GM23338 (cell line): ENCODE data around the gene AGTRAP.

Source experiments
- CREB1 ChIP-seq: fragments of 250-450 bp; sonication (Bioruptor Pico); IDR thresholded peaks from 2 replicates; pipeline ENCODE4 v1.5.0; 2020; ENCODE audit warnings: low read depth, mild to moderate bottlenecking, moderate library complexity
- CTCF ChIP-seq, 2 experiments: fragments of 200-600 bp in 1 of 2; sonication (generic) in 1 of 2; conservative IDR thresholded peaks; 2 replicates each; pipeline versions ENCODE4 v1.5.1 to v1.6.1; 2016 to 2017; ENCODE audit warnings: antibody characterized with exemption in 2 of 2, low read depth in 2 of 2, mild to moderate bottlenecking in 2 of 2, moderate library complexity in 1 of 2
- EZH2 ChIP-seq: fragments of 200-600 bp; sonication (generic); IDR thresholded peaks from one replicate; pipeline ENCODE4 v1.8.0; 2017; ENCODE audit warnings: antibody characterized with exemption, mild to moderate bottlenecking, low read depth; ENCODE audit not compliant: unreplicated experiment
- EZH2phosphoT487 ChIP-seq: fragments of 200-600 bp; sonication (generic); IDR thresholded peaks from one replicate; pipeline ENCODE4 v1.8.1; 2018; ENCODE audit warnings: antibody characterized with exemption; ENCODE audit not compliant: unreplicated experiment
- JUNB ChIP-seq: IDR thresholded peaks from one replicate; pipeline ENCODE4 v1.6.1; 2016; ENCODE audit warnings: antibody characterized with exemption; ENCODE audit not compliant: unreplicated experiment
- NANOG ChIP-seq: IDR thresholded peaks from 2 replicates; pipeline ENCODE4 v1.6.1; 2016; ENCODE audit warnings: antibody characterized with exemption, borderline replicate concordance
- POLR2AphosphoS5 ChIP-seq: IDR thresholded peaks from 2 replicates; pipeline ENCODE4 v1.6.1; 2016; ENCODE audit warnings: antibody characterized with exemption, low read depth
- REST ChIP-seq: IDR thresholded peaks from one replicate; pipeline ENCODE4 v1.6.1; 2018; ENCODE audit warnings: antibody characterized with exemption; ENCODE audit not compliant: unreplicated experiment
- STAT1 ChIP-seq: IDR thresholded peaks from one replicate; pipeline ENCODE4 v1.6.1; 2016; ENCODE audit warnings: antibody characterized with exemption; ENCODE audit not compliant: unreplicated experiment
- ZNF331 ChIP-seq: fragments of 250-450 bp; sonication (Bioruptor Pico); IDR thresholded peaks from 2 replicates; pipeline ENCODE4 v1.5.0; 2020; ENCODE audit warnings: low read depth, mild to moderate bottlenecking, moderate library complexity
- TF ChIP-seq, protein P1 (sequence below): fragments of 250-450 bp; sonication (Bioruptor Pico); IDR thresholded peaks from 2 replicates; pipeline ENCODE4 v1.5.0; 2020; ENCODE audit warnings: mild to moderate bottlenecking, moderate library complexity

GRCh38 chr1:11730429-11730891 is 5.5 kb upstream of the AGTRAP start:
- no peak for TF ChIP-seq CTCF (conservative IDR thresholded peaks at IDR 0.05; ENCODE audit: low read depth in 2 of 2)
- TF ChIP-seq JUNB, result no peak
- no peak for TF ChIP-seq CREB1 (CRISPR knock-in tag)
- no peak for TF ChIP-seq REST
- TF ChIP-seq POLR2AphosphoS5, result no peak
- TF ChIP-seq EZH2phosphoT487, result no peak
- TF ChIP-seq EZH2, result no peak
- no peak for TF ChIP-seq ZNF331 (CRISPR knock-in tag)
- TF ChIP-seq STAT1, result no peak
- TF ChIP-seq, protein P1, sequence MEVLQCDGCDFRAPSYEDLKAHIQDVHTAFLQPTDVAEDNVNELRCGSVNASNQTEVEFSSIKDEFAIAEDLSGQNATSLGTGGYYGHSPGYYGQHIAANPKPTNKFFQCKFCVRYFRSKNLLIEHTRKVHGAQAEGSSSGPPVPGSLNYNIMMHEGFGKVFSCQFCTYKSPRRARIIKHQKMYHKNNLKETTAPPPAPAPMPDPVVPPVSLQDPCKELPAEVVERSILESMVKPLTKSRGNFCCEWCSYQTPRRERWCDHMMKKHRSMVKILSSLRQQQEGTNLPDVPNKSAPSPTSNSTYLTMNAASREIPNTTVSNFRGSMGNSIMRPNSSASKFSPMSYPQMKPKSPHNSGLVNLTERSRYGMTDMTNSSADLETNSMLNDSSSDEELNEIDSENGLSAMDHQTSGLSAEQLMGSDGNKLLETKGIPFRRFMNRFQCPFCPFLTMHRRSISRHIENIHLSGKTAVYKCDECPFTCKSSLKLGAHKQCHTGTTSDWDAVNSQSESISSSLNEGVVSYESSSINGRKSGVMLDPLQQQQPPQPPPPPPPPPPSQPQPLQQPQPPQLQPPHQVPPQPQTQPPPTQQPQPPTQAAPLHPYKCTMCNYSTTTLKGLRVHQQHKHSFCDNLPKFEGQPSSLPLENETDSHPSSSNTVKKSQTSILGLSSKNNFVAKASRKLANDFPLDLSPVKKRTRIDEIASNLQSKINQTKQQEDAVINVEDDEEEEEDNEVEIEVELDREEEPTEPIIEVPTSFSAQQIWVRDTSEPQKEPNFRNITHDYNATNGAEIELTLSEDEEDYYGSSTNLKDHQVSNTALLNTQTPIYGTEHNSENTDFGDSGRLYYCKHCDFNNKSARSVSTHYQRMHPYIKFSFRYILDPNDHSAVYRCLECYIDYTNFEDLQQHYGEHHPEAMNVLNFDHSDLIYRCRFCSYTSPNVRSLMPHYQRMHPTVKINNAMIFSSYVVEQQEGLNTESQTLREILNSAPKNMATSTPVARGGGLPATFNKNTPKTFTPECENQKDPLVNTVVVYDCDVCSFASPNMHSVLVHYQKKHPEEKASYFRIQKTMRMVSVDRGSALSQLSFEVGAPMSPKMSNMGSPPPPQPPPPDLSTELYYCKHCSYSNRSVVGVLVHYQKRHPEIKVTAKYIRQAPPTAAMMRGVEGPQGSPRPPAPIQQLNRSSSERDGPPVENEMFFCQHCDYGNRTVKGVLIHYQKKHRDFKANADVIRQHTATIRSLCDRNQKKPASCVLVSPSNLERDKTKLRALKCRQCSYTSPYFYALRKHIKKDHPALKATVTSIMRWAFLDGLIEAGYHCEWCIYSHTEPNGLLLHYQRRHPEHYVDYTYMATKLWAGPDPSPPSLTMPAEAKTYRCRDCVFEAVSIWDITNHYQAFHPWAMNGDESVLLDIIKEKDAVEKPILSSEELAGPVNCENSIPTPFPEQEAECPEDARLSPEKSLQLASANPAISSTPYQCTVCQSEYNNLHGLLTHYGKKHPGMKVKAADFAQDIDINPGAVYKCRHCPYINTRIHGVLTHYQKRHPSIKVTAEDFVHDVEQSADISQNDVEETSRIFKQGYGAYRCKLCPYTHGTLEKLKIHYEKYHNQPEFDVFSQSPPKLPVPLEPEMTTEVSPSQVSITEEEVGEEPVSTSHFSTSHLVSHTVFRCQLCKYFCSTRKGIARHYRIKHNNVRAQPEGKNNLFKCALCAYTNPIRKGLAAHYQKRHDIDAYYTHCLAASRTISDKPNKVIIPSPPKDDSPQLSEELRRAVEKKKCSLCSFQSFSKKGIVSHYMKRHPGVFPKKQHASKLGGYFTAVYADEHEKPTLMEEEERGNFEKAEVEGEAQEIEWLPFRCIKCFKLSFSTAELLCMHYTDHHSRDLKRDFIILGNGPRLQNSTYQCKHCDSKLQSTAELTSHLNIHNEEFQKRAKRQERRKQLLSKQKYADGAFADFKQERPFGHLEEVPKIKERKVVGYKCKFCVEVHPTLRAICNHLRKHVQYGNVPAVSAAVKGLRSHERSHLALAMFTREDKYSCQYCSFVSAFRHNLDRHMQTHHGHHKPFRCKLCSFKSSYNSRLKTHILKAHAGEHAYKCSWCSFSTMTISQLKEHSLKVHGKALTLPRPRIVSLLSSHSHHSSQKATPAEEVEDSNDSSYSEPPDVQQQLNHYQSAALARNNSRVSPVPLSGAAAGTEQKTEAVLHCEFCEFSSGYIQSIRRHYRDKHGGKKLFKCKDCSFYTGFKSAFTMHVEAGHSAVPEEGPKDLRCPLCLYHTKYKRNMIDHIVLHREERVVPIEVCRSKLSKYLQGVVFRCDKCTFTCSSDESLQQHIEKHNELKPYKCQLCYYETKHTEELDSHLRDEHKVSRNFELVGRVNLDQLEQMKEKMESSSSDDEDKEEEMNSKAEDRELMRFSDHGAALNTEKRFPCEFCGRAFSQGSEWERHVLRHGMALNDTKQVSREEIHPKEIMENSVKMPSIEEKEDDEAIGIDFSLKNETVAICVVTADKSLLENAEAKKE (CRISPR knock-in tag), result no peak
- no peak for TF ChIP-seq NANOG
